ES-I3 (cell line): Measurements from ENCODE around the gene UBE3C.
A peak's percentile ranks its signal among the peaks of the same experiment; 100 is the strongest.
"Not testable (repeated sequence)": the region's sequence is repeated elsewhere in the genome, so short reads cannot be mapped to it uniquely, and the experiment has no call there.

Experiments
- H3K36me3 ChIP-seq: 2 replicates; pipeline ENCODE4 v1.6.1; 2013; ENCODE audit warnings: mild to moderate bottlenecking, low read length, control low read depth, moderate library complexity; ENCODE audit not compliant: insufficient read depth
- H3K4me1 ChIP-seq: 2 replicates; pipeline ENCODE4 v1.6.1; 2013; ENCODE audit warnings: mild to moderate bottlenecking, control low read depth, low read length; ENCODE audit not compliant: insufficient read depth
- H3K9ac ChIP-seq: 2 replicates; pipeline ENCODE4 v1.6.1; 2013; ENCODE audit warnings: low read depth, mild to moderate bottlenecking, low read length, moderate library complexity
- H3K9me3 ChIP-seq: 2 replicates; pipeline ENCODE4 v1.6.1; 2013; ENCODE audit warnings: mild to moderate bottlenecking, low read length, moderate library complexity; ENCODE audit not compliant: control insufficient read depth, insufficient read depth

The UBE3C gene

DNA sequence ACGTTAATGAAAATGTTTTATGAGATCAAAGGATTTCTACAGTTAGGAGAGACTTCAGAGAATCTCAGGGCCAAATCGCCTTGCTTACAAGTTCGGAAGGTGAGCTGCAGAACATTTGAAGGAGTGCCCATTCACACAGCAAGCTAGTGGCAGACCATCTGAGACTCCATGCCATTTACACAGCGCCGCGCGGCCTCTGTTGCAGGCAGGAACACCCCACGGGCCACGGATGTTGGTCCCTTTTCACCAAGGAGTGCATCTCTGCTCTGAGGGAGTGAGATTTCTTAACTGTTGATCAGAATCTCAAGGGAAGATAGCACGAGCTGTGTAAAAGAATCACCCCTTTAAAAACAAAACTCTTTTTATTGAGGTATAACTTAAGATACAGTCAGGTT is 1.8 kb downstream of the UBE3C start:
- peak overlapping the region; percentile 76; the same call in 1 of the 2 replicates for H3K9ac ChIP-seq
- H3K4me1 ChIP-seq, result peaks cover 4% of the 10 kb centered on the region; the same call in 1 of the 2 replicates
- H3K9me3 ChIP-seq, result no peaks in the 10 kb centered on the region
- H3K36me3 ChIP-seq, result no peaks in the 10 kb centered on the region

DNA sequence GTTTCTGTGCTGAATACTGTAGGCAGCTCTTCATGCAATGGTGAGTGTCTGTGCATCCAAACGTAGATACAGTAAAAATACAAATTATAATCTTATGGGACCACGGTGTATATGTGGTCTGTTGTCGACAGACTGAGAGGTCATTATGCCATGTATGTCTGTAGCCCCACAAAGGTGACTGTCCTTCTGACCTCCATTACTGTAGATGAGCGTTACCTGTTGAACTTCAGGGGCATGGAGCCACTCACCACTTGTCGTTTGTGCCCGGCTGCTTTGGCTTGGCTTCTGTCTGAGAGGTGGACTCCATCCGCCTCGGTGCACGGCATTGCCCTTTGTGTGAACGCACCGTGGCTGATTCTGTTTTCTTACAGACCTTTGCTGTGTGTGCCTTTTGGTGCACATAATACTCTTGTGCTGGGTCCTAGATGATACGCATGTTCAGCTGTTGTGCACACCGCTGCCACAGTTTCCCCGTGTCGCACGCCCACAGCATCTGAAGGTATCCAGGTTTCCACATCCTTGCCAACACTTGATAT is 2.9 kb downstream of the UBE3C start:
- Histone ChIP-seq H3K9ac (no peak overlapping the region), H3K4me1 (peaks cover 4% of the 10 kb centered on the region; the same call in 1 of the 2 replicates), H3K9me3 (no peaks in the 10 kb centered on the region), H3K36me3 (no peaks in the 10 kb centered on the region)

DNA sequence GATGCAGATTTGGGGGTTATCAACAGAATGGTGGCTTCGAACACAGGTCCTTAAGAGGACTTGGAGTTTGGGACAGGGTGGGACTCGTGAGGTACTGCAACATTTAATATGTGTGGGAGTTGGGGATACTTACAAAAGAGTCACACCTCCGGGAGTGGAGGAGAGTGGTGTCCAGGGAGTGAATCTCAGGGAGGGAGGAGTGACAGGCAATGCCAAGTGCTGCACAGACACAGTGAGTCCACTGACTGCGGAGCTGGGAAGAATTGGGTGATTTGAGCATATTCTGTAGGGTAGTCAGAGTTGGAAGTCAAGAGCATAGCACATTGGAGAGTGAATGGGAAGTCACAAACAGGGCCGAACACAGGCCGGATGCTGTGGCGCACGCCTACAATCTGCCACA is 5.1 kb downstream of the UBE3C start:
- H3K36me3 ChIP-seq, result no peaks in the 10 kb centered on the region
- H3K4me1 ChIP-seq, result peaks cover 4% of the 10 kb centered on the region; the same call in 1 of the 2 replicates
- H3K9ac ChIP-seq, result no peak overlapping the region
- no peaks in the 10 kb centered on the region for H3K9me3 ChIP-seq

DNA sequence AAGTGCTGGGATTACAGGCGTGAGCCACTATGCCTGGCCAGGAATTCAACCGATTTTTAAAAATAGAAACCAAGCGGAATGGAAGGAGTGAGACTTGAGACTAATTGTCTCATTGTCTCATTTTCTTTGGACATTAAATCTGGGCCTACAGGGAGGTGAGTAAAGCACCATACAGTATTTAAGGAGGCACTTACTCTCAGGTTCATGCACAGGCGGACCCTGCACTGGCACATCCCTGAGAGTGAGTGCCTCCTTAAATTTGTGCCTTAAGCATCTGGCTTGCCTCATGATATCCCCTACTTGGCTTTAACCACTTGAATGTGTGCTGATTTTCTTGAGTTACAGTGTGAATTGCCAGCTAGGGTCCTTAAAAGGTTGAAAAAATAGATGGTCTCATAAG is 10.6 kb downstream of the UBE3C start:
- H3K36me3 ChIP-seq, result peaks cover 5% of the 10 kb centered on the region; the same call in 1 of the 2 replicates
- H3K4me1 ChIP-seq, result peaks cover 7% of the 10 kb centered on the region; the same call in 1 of the 2 replicates
- H3K9me3 ChIP-seq, result no peaks in the 10 kb centered on the region
- H3K9ac ChIP-seq, result no peak overlapping the region

DNA sequence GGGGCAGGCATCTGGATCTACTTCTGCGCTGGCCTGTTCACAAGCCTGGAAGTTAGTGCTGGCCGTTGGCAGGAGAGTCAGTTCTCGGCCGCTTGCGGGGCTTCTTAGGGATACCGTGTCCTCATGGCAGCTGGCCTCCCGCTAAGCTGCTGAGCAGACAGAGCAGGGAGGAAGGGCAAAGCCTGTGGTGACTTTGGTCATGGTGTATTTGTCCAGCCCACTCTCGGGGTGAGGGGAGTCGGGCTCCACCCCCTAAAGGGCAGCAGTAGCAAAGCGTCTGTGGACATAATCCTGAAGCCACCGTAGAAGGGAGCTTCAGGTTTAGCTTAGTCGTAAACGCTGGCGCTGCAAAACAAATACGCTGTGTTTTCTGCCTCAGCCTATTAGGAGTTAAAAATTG is 12.2 kb downstream of the UBE3C start:
- Histone ChIP-seq H3K36me3 (peaks cover 5% of the 10 kb centered on the region; the same call in 1 of the 2 replicates), H3K9me3 (no peaks in the 10 kb centered on the region), H3K4me1 (peaks cover 7% of the 10 kb centered on the region), H3K9ac (no peak overlapping the region)

DNA sequence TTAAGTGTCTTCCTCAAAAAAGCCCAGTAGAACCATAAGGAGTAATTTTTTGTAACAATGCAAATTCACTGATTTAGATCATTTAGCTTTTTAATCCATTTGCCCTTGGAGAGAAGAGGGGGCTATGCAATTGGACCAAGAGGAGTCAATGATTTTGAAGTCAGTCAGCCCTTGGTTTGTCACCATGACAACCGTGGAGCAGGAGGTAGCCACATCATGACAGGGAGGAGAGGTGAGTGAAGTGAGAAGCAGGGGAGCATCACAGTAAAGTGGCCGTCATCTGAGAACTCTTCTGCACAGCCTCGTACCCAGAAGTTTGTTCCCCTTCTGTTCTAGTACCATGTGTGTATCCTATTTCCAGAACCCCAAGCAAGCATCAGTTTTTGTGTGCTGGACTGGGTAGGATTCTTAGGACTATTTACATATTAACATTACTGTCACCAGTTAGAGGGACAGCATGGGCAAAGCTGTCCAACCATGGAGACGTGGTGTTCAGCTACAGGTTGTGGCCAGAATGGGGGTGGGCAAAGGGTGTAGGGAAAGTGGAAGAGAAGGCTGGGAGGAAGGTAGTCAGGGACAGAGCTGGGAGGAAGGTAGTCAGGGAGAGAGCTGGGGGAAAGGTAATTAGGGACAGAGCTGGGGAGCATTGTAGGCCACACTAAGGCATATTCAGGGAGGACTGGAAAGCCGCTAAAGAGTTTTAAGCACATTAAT is 13.1 kb downstream of the UBE3C start:
- peaks cover 5% of the 10 kb centered on the region; the same call in 1 of the 2 replicates for H3K36me3 ChIP-seq
- no peaks in the 10 kb centered on the region for H3K9me3 ChIP-seq
- H3K4me1 ChIP-seq, result peaks cover 7% of the 10 kb centered on the region
- no peak overlapping the region for H3K9ac ChIP-seq

DNA sequence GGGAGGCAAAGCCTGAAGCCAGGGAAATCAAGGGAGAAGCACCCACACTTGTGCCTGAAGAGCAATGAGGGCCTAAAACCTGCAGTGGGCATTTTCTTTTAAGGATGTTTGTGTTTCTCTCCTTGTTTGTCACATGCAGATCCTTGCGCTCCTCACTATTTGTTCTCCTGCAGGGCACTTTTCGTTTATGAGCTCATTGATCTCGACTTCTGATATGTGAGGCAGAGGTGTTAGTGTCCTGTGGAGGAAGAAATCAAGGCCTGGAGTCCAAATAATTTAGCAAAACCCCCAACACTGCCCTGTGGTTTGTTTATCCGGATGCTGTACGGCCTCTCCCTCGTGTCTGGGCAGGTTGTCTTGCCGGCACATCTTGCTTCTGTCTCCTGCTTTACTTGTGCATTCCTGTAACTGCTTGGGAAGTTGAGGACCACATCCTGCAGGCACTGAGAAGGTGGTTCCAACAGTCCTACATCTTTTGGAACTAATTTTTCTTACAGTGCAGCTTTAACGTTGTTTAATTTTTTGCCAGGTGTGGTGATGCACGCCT is 13.7 kb downstream of the UBE3C start:
- H3K36me3 ChIP-seq, result peaks cover 5% of the 10 kb centered on the region; the same call in 1 of the 2 replicates
- H3K9me3 ChIP-seq, result no peaks in the 10 kb centered on the region
- H3K9ac ChIP-seq, result no peak overlapping the region
- H3K4me1 ChIP-seq, result peaks cover 7% of the 10 kb centered on the region

DNA sequence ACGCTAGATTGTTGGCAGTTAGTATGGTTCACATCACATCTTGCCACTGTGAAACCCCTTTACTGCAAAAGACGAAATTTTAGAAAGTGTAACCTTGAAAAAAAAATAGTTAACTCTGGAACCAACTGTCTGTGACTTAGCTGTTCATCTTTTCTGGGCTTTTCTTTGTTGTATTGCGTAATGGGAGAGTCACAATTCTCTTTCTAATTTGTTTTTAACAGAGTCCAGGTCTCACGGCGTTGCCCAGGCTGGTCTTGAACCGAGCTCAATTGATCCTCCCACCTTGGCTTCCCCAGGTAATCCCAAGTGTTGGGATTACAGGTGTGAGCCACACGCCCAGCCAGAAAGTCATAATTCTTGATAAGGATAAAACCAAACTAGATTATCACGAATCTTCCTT is 14.5 kb downstream of the UBE3C start:
- Histone ChIP-seq H3K36me3 (peaks cover 5% of the 10 kb centered on the region; the same call in 1 of the 2 replicates), H3K9me3 (no peaks in the 10 kb centered on the region)

DNA sequence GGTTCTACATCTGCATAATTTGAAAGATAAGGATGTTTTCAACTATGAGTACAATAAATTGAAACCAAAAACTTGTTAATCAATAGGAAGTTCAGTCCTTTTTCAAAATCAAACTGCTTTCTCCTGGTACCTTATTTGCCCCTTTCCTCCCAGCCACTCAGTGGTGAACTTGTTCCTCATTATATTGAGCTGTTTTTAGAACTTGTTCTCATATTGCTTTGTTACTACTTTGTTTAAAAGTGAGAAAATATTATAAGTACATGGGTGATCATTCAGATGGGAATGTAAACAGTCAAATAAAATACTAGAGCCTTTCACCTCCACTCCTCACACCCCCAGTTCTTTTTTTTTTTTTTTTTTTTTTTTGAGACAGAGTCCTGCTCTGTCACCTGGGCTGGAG is 17.2 kb downstream of the UBE3C start:
- Histone ChIP-seq H3K9ac (no peak overlapping the region), H3K36me3 (no peaks in the 10 kb centered on the region), H3K4me1 (no peaks in the 10 kb centered on the region; the same call in none of the 2 replicates), H3K9me3 (no peaks in the 10 kb centered on the region)

More for the DNA sequence above, 14.5 kb downstream of the UBE3C start:
- H3K9ac ChIP-seq, result no peak overlapping the region
- H3K4me1 ChIP-seq, result peaks cover 7% of the 10 kb centered on the region

DNA sequence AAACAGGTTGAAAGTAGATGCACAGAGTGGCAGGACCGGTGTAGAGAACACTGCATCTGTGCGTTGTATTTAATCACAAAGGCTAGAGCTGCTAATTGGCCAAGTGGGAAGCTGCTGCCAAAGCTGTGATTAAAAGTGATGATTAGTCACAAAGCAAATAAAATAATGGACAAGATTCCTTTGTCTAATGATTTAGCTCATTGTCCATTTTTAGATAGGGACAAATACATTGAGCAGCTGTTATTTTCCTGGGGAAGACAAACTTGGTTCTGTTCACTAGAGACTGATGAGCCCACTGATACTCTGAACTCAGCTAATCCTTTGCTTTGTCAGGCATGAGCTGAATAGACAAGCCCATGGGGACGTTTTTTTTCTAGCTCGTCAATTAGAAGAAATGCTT is 19.7 kb downstream of the UBE3C start:
- no peaks in the 10 kb centered on the region for H3K9me3 ChIP-seq
- H3K9ac ChIP-seq, result no peak overlapping the region
- H3K4me1 ChIP-seq, result no peaks in the 10 kb centered on the region; the same call in none of the 2 replicates
- no peaks in the 10 kb centered on the region for H3K36me3 ChIP-seq

DNA sequence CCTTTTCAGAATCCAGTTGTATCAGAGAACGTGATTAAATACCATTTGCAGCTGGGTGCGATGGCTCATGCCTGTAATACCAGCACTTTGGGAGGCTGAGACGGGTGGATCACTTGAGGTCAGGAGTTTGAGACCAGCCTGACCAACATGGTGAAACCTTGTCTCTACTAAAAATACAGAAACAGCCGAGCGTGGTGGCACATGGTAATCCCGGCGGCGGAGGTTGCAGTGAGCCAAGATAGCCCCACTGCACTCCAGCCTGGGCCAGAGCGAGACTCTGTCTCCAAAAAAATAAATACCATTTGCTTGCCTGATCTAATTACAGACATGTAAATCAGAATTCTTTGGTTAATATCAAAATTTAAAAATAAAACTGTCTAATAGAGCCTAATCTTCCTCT is 20.8 kb downstream of the UBE3C start:
- not testable (repeated sequence) for H3K9ac ChIP-seq, H3K9me3 ChIP-seq, H3K36me3 ChIP-seq

DNA sequence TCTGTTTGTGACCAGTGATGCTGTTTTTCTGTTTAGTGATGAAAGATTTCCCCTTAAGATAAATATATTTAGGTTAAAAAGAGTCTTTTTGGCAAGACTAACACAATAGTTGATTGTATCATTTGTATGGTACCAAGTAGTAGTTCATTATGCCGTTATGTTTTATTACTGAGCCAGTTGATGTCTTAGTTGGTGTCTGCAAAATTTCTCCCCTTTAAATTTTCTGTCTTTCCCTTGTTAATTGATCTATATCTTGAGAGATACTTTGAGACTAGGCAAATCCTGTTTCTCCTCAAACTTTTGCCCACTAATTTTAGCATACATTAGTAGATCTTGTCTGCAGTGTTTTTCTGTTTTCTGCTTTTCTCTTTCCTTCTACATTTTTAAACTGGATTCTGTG is 21.7 kb downstream of the UBE3C start:
- H3K9me3 ChIP-seq, result no peaks in the 10 kb centered on the region
- H3K9ac ChIP-seq, result no peak overlapping the region

More for the DNA sequence above, 20.8 kb downstream of the UBE3C start:
- not testable (repeated sequence) for H3K4me1 ChIP-seq

DNA sequence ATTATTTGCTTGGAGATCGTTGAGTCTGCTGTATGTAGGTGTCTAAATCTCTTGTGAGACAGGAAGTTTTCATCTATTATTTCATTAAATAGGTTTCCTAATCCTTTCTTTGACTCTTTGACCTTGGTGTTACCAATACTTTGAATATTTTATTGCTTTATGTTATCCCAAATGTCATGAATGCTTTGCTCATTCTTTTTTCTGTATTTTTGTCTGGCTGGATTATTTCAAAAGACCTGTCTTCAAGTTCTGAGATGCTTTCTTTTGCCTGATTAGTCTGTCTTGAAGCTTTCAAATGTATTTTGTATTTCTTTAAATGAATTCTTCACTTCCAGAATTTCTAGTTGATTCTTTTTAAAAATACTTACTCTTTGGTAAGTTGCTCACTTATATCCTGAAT is 27.3 kb downstream of the UBE3C start:
- Histone ChIP-seq H3K36me3 (peaks cover 7% of the 10 kb centered on the region), H3K9me3 (no peaks in the 10 kb centered on the region), H3K4me1 (no peaks in the 10 kb centered on the region), H3K9ac (no peak overlapping the region)

More for the DNA sequence above, 21.7 kb downstream of the UBE3C start:
- Histone ChIP-seq H3K4me1 (no peaks in the 10 kb centered on the region; the same call in 1 of the 2 replicates), H3K36me3 (no peaks in the 10 kb centered on the region)

DNA sequence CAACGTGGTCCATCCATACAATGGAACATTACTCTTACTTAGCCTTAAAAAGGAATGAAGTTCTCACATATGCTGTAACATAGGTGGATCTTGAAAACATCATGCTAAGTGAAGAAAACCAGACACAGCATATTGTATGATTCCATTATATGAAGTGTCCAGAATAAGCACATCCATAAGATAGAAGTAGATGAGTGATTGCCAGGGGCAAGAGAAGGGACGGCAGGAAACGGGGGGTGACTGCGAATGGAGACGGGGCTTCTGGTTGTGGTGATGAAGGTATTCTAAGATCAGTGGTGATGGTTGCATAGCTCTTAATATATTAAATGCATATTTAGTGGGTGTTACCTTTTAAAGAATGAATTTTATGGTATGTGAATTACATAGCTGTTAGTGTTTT is 29.8 kb downstream of the UBE3C start:
- no peak overlapping the region for H3K9ac ChIP-seq
- H3K36me3 ChIP-seq, result peaks cover 21% of the 10 kb centered on the region
- H3K9me3 ChIP-seq, result no peaks in the 10 kb centered on the region
- H3K4me1 ChIP-seq, result no peaks in the 10 kb centered on the region

DNA sequence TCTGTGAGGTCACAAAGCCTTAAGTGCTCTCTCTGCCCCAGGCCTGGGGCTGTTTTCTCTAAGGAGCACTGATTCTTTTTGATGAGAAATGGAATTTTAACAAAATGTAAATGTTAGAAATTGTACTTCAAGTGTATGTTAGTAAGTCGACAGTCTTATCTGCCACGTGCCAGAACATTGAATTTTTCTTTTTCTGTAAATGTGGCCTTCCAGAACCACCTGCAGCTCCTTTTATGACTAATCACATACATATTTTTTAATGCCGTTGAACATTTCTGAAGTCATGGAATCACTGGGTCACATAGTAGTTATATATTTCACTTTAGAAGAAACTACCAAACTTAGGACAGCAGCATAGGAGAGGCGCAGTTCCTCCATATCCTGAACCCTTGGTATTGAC is 38.0 kb downstream of the UBE3C start:
- Histone ChIP-seq H3K9ac (no peak overlapping the region), H3K36me3 (peaks cover 27% of the 10 kb centered on the region), H3K4me1 (no peaks in the 10 kb centered on the region), H3K9me3 (no peaks in the 10 kb centered on the region)
